Stimulated activated CD4-positive, alpha-beta T cell treated with anti-CD3 and anti-CD28 coated beads, Interleukin-2, amount 100 ng/mL, for 48 hours (primary cell): ENCODE measurements around the gene SHKBP1.
"Not testable (repeated sequence)": the region's sequence is repeated elsewhere in the genome, so short reads cannot be mapped to it uniquely, and the experiment has no call there.

Experiments used
- DNase-seq, 2 donors: peaks; one replicate each; pipeline ENCODE4 v3.0.0-alpha.2; 2020

Gene SHKBP1

GRCh38 chr19:40576585-40577451 is at the start of gene SHKBP1:
TSS of gene SHKBP1 (plus strand) at chr19:40576873. CDS start at chr19:40576900, 27 bp downstream.
- peak; percentile 89 to 92 for DNase-seq

DNA sequence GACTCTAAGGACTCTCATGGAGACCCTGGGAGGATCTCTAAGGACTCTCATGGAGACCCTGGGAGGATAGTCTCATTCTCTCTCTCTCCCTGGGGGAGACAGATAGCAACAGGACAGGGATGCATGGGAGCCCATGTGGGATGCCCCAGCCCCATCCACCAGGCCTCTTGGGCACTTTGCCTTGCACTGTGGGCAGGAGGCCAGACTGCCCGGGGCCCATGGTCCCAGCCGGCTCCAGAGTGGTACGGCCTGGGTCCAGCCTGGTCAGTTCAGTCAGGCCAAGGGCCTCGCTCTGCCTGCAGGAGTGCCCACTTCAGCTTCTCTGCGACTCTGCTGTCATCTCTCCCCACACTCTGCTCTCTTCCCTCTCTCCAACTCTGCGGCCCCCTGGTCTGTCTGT is 48.6 kb upstream of the SHKBP1 start:
- no peak for DNase-seq

GRCh38 chr19:40528533-40529092 is 48.1 kb upstream of the SHKBP1 start:
- DNase-seq: no peak

- peak; percentile 88 to 96 for DNase-seq
These were observed 47.3 kb upstream of the SHKBP1 start for GRCh38 chr19:40529093-40529954.

GRCh38 chr19:40530091-40530901 is 46.4 kb upstream of the SHKBP1 start:
- no peak for DNase-seq

GRCh38 chr19:40533508-40533907 is 43.2 kb upstream of the SHKBP1 start:
- no peak for DNase-seq

DNA sequence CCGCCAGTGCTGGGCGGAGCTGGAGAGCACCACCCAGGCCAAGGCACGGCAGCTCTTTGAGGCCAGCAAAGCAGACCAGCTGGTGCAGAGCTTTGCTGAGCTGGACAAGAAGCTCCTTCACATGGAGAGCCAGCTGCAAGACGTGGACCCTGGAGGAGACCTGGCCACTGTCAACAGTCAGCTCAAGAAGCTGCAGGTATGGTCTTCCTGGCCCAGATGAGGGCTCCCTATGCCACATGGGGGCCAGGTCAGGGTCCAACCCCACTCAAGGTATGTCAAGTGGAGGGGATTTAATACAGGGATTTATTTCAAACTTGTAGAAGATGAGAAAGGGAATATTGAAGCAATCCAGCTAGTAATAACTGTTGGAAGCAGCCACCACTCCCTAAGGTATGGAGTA is 42.5 kb upstream of the SHKBP1 start:
- no peak for DNase-seq

DNA sequence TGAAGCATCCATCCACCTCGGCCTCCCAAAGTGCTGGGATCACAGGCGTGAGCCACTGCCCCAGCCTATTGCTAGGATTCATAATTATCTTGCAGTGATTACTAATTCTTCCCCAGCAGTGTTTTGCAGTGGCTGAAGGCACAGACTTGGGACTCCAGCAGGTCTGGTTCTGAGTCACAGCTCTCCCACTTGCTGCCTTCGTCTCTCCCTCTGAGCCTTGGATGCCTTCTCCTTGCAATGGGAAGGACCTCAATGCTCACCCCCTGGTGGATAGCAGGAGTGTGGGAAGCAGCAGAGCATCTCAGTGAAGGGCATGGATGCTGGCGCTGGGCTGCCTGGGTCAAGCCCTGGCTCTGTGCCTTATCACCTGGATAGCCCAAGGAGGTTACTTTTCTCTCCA is 37.6 kb upstream of the SHKBP1 start:
- DNase-seq: no peak

- no peak for DNase-seq
These were observed 34.3 kb upstream of the SHKBP1 start for GRCh38 chr19:40542202-40542859.

- no peak for DNase-seq
These were observed 33.6 kb upstream of the SHKBP1 start for GRCh38 chr19:40543029-40543597.

DNA sequence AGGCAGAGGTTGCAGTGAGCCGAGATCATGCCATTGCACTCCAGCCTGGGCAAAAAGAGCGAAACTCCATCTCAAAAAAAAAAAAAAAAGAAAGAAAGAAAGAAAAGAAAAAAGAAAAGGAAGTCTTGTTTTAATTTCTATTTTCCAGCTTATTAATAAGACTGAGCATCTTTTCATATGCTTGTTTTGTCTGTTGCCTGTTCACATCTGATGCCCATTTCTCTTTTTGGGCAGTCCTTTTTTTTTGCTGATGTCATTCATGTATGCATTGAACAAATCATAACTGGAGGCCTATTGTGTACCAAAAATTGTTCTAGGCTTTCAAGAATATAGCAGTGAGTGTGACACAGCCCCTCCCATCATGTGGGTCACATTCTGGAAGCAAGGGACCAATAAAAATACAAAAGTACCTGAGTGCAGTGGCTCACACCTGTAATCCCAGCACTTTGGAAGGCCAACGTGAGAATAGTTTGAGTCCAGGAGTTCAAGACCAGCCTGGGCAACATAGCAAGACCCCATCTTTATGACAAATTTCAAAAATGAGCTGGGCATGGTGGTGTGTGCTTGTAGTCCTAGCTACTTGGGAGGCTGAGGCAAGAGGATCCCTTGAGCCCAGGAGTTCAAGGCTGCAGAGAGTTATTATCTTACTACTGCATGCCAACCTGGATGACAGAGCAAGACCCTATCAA is 30.4 kb upstream of the SHKBP1 start:
- DNase-seq: not testable (repeated sequence)

DNA sequence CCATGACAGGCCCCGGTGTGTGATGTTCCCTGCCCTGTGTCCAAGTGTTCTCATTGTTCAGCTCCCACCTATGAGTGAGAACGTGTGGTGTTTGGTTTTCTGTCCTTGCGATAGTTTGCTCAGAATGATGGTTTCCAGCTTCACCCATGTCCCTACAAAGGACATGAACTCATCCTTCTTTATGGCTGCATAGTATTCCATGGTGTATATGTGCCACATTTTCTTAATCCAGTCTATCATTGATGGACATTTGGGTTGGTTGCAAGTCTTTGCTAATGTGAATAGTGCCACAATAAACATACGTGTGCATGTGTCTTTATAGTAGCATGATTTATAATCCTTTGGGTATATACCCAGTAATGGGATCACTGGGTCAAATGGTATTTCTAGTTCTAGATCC is 29.5 kb upstream of the SHKBP1 start:
- DNase-seq: not testable (repeated sequence)

DNA sequence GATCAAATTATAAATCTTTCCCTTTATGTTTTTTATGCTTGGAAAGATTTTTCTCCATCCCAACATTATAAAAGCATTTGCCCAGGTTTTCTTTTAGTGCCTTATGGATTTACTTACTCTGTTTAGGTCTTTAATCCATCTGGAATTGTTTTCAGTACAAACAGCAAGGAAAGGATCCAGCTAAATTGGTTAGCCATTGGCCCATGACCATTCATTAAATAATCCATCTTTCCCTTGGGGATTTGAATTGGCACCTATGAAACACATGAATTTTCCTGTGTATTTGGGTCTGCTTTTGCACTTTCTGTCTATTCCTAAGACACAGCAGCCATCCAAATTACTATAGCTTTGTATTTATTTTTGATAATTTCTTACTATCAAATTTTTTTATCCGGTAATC is 28.8 kb upstream of the SHKBP1 start:
- DNase-seq: no peak

DNA sequence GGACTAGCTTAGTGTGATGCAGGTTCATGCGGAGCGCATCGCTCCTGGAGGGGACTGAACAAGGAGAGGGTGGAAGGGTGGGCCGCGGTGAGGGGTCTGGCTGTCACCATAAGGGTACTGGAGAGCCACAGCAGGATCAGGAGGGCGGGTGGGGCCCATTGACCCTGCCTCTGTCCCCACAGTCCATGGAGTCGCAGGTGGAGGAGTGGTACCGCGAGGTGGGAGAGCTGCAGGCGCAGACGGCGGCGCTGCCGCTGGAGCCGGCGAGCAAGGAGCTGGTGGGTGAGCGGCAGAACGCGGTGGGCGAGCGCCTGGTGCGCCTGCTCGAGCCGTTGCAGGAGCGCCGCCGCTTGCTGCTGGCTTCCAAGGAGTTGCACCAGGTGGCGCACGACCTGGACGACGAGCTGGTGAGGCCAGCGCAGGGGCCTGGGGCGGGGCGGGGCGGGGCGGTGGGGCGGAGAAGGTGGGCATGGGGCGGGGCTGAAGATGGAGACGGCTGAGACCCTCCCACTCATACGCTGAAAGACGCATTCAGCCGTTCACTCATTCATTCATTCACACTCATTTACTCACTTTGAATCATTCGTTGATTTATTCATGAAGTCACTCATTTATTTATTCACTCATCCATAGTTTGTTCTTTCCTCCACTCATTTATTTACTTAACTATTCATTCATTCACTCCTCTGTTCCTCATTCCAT is 27.5 kb upstream of the SHKBP1 start:
- peak; percentile 66 to 71 for DNase-seq

GRCh38 chr19:40550951-40551350 is 25.7 kb upstream of the SHKBP1 start:
- no peak for DNase-seq

DNA sequence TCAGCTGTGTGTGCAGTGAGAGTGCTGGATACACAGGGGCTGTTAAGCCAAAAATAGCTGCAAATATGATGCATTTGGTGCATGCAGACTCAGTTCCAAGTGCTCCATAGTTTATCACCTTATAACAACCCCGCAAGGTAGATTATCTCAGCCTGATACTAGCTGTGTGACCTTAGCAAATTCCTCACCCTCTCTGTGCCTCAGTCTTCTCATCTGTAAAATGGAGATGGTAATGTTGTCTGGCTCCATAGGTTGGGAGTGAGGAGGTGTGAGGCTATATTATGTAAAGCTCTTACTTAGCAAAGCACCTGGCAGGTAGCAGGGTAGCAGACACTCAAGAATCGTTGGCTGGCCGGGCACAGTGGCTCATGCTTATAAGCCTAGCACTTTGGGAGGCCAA is 23.8 kb upstream of the SHKBP1 start:
- no peak for DNase-seq

DNA sequence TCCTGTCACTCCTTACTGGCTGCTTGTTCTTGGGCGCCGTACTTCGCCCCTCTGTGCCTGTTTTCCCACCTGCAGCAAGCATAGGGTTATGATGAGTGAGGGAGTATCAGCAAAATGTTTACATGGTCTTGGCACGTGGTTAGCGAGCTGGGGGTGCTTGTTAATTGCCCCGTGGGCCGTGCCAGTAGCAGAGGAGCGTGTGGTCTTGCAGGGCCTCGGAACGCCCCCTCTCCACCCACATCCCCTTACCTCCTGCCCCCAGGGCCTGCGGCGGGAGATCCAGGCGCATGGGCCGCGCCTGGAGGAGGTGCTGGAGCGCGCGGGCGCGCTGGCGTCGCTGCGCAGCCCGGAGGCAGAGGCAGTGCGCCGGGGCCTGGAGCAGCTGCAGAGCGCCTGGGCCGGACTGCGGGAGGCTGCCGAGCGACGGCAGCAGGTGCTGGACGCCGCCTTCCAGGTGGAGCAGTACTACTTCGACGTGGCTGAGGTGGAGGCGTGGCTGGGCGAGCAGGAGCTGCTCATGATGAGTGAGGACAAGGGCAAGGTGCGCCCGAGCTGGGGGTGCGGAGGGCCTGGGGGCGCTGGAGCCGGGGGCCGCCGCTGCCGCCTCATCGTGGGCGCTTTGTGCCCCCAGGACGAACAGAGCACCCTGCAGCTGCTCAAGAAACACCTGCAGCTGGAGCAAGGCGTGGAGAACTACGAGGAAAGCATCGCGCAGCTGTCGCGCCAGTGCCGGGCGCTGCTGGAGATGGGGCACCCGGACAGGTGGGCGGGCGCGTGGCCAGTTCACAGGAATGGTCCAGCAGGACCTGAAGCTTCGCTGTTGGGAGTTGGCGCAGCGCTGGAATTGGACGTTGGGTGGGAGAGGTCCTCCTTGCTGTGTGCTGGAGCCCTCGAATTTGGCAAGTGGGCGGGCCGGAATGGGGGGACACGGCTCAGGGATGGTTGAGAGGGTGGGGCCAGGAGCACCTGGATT is 22.5 kb upstream of the SHKBP1 start:
- DNase-seq: no peak

GRCh38 chr19:40555978-40556689 is 20.5 kb upstream of the SHKBP1 start:
- no peak for DNase-seq
